MM.1S (cell line): ENCODE results near the gene TMEFF2.
"Not testable (repeated sequence)": the region's sequence is repeated elsewhere in the genome, so short reads cannot be mapped to it uniquely, and the experiment has no call there.

ENCODE experiments used
- DNase-seq: peaks from one replicate; pipeline ENCODE4 v3.0.0-alpha.2; 2015
- H2AFZ ChIP-seq: fragments of 300-600 bp; sonication (generic); 2 replicates; pipeline ENCODE4 v1.6.0; 2016; ENCODE audit warnings: antibody characterized with exemption, low read length
- H3F3A ChIP-seq: fragments of 300-600 bp; sonication (generic); 2 replicates; pipeline ENCODE4 v1.6.1; 2016; ENCODE audit warnings: mild to moderate bottlenecking, antibody characterized with exemption, low read length, moderate library complexity, mixed read lengths; ENCODE audit not compliant: insufficient read depth
- H3K27ac ChIP-seq: fragments of 300-600 bp; sonication (generic); 2 replicates; pipeline ENCODE4 v1.5.1; 2016; ENCODE audit warnings: mild to moderate bottlenecking, low read length
- H3K27me3 ChIP-seq: fragments of 300-600 bp; sonication (generic); replicated peaks from 2 replicates; pipeline ENCODE4 v1.6.0; 2016; ENCODE audit warnings: low read length; ENCODE audit not compliant: insufficient read depth
- H3K36me3 ChIP-seq: fragments of 300-600 bp; sonication (generic); replicated peaks from 2 replicates; pipeline ENCODE4 v1.6.1; 2016; ENCODE audit warnings: mild to moderate bottlenecking, low read length, mixed read lengths; ENCODE audit not compliant: insufficient read depth
- H3K4me1 ChIP-seq: fragments of 300-600 bp; sonication (generic); 2 replicates; pipeline ENCODE4 v1.6.1; 2016; ENCODE audit warnings: low read length, mixed read lengths
- H3K4me2 ChIP-seq: fragments of 300-600 bp; sonication (generic); 2 replicates; pipeline ENCODE4 v1.6.0; 2016; ENCODE audit warnings: low read depth, low read length
- H3K4me3 ChIP-seq: fragments of 300-600 bp; sonication (generic); 2 replicates; pipeline ENCODE4 v1.5.1; 2016; ENCODE audit warnings: low read length, mixed read lengths
- H3K79me2 ChIP-seq: fragments of 300-600 bp; sonication (generic); 2 replicates; pipeline ENCODE4 v1.6.1; 2016; ENCODE audit warnings: mixed run types, low read length, mixed read lengths
- H3K9ac ChIP-seq: fragments of 300-600 bp; sonication (generic); 2 replicates; pipeline ENCODE4 v1.6.1; 2016; ENCODE audit warnings: low read length, mixed read lengths
- H3K9me2 ChIP-seq: fragments of 300-600 bp; sonication (generic); replicated peaks from 2 replicates; pipeline ENCODE4 v1.6.1; 2016; ENCODE audit warnings: mild to moderate bottlenecking, low read length, mixed read lengths; ENCODE audit not compliant: insufficient read depth
- H3K9me3 ChIP-seq: fragments of 300-600 bp; sonication (generic); replicated peaks from 2 replicates; pipeline ENCODE4 v1.6.1; 2016; ENCODE audit warnings: mild to moderate bottlenecking, low read length, mixed read lengths; ENCODE audit not compliant: insufficient read depth
- H4K20me1 ChIP-seq: fragments of 300-600 bp; sonication (generic); 2 replicates; pipeline ENCODE4 v1.6.1; 2016; ENCODE audit warnings: mild to moderate bottlenecking, low read length, moderate library complexity, mixed read lengths; ENCODE audit not compliant: insufficient read depth
- EZH2 ChIP-seq: fragments of 300-600 bp; sonication (generic); optimal IDR thresholded peaks from 2 replicates; pipeline ENCODE3; 2017; ENCODE audit warnings: low read depth, mild to moderate bottlenecking, antibody characterized with exemption, low read length, mixed read lengths
- EZH2phosphoT487 ChIP-seq: fragments of 300-600 bp; sonication (generic); IDR thresholded peaks from 2 replicates; pipeline ENCODE4 v1.6.1; 2018; ENCODE audit warnings: antibody characterized with exemption, low read length
- TF ChIP-seq, protein P1 (sequence below): fragments of 300-600 bp; sonication (generic); IDR thresholded peaks from 2 replicates; pipeline ENCODE4 v1.5.1; 2016; ENCODE audit warnings: antibody characterized with exemption, low read length, mixed read lengths

TMEFF2 gene

DNA sequence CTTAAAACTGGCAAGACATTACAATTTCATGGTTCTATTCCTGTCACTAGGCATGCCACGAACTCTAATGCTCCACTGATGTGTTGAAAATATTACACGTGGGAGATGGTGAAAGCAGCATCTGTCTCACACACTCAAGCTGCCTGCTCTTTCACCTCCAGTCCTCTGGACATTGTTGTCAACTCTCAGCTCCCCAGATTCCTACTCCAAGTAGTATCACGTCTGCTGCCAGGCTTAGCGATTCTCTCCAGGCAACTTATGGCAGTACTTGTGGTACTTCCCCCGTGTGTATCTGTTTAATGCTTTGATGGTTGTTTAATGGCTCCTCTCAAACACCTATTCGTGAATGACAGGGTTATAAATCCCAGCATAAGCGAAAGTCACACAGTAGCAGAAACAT lies 103.8 kb downstream of the TMEFF2 start:
- H3K4me3 ChIP-seq = no peak overlapping the region
- no peak for DNase-seq

DNA sequence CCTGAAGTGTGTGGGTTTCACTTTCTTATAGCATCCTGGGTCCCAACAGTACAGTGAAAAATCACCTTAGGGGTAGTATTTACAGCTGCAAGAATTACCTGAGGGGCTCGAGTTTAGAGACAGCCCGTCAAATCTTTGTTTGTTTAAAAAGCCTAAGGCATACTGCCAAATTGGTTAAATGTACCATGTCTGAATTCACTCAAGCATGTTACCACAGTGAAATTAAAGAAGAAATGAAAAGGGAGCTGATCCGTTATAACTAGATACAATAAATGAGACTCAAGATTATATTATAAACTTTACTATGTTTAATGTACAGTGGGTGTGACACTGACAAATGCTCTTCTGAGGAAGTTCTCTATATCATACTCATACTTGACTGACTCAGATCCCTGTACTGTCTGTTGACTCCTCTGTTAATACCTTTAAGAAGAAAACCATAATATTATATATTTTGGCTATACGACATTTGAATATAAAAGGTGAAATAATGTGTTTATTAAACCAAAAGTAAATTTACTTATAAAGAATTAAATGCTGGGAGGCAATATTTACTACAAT lies 107.3 kb downstream of the TMEFF2 start:
- H3K36me3 ChIP-seq = no peaks in the 10 kb centered on the region
- H3K9ac ChIP-seq = no peak overlapping the region
- no peak for DNase-seq
- no peaks in the 10 kb centered on the region for H3K9me3 ChIP-seq
- no peaks in the 10 kb centered on the region for H3K79me2 ChIP-seq
- no peak for TF ChIP-seq EZH2
- H3K27me3 ChIP-seq = no peaks in the 10 kb centered on the region
- no peak overlapping the region for H3K27ac ChIP-seq
- H2AFZ ChIP-seq = no peak overlapping the region
- no peak overlapping the region for H3K4me2 ChIP-seq
- no peak overlapping the region for H3K4me3 ChIP-seq
- no peaks in the 10 kb centered on the region for H3F3A ChIP-seq
- H4K20me1 ChIP-seq = no peaks in the 10 kb centered on the region
- H3K4me1 ChIP-seq = no peaks in the 10 kb centered on the region
- H3K9me2 ChIP-seq = no peaks in the 10 kb centered on the region

More for the DNA sequence above, 103.8 kb downstream of the TMEFF2 start:
- Histone ChIP-seq H3K36me3 (no peaks in the 10 kb centered on the region), H3K9ac (no peak overlapping the region), H3K9me2 (no peaks in the 10 kb centered on the region), H3K27me3 (no peaks in the 10 kb centered on the region), H4K20me1 (no peaks in the 10 kb centered on the region), H3K27ac (no peak overlapping the region), H3K9me3 (no peaks in the 10 kb centered on the region), H3K4me1 (no peaks in the 10 kb centered on the region), H3K79me2 (no peaks in the 10 kb centered on the region), H3F3A (no peaks in the 10 kb centered on the region), H2AFZ (no peak overlapping the region), H3K4me2 (no peak overlapping the region)
- TF ChIP-seq EZH2phosphoT487 (no peak), EZH2 (no peak)
- TF ChIP-seq, protein P1, sequence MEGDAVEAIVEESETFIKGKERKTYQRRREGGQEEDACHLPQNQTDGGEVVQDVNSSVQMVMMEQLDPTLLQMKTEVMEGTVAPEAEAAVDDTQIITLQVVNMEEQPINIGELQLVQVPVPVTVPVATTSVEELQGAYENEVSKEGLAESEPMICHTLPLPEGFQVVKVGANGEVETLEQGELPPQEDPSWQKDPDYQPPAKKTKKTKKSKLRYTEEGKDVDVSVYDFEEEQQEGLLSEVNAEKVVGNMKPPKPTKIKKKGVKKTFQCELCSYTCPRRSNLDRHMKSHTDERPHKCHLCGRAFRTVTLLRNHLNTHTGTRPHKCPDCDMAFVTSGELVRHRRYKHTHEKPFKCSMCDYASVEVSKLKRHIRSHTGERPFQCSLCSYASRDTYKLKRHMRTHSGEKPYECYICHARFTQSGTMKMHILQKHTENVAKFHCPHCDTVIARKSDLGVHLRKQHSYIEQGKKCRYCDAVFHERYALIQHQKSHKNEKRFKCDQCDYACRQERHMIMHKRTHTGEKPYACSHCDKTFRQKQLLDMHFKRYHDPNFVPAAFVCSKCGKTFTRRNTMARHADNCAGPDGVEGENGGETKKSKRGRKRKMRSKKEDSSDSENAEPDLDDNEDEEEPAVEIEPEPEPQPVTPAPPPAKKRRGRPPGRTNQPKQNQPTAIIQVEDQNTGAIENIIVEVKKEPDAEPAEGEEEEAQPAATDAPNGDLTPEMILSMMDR = no peak

DNA sequence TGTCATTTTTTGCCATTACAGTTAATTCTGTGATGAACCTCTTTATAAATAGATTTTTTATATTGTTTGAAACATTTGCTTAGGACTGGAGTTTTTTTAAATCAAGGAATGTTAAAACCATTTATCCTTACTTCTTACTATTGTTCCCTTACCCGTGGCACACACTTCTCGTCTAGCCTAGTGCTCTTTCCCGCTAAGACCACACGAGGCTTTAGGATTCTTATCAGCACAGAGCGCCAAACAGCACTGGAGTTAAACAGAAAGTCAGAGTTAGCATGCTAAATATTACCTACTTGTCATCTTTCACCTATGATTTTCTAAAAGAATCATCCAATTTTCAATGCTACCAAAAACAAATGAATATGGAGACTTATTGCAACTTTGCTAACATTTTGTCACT lies 112.6 kb downstream of the TMEFF2 start:
- Histone ChIP-seq H3K9me2 (no peaks in the 10 kb centered on the region), H3K36me3 (no peaks in the 10 kb centered on the region), H3K79me2 (no peaks in the 10 kb centered on the region), H3K4me1 (no peaks in the 10 kb centered on the region), H3K4me2 (no peak overlapping the region), H2AFZ (no peak overlapping the region), H3K9ac (no peak overlapping the region), H3K27ac (no peak overlapping the region), H4K20me1 (no peaks in the 10 kb centered on the region), H3K27me3 (no peaks in the 10 kb centered on the region), H3F3A (no peaks in the 10 kb centered on the region), H3K4me3 (no peak overlapping the region), H3K9me3 (no peaks in the 10 kb centered on the region)
- TF ChIP-seq, protein P1 = no peak
- no peak for TF ChIP-seq EZH2phosphoT487
- TF ChIP-seq EZH2 = no peak
- no peak for DNase-seq

DNA sequence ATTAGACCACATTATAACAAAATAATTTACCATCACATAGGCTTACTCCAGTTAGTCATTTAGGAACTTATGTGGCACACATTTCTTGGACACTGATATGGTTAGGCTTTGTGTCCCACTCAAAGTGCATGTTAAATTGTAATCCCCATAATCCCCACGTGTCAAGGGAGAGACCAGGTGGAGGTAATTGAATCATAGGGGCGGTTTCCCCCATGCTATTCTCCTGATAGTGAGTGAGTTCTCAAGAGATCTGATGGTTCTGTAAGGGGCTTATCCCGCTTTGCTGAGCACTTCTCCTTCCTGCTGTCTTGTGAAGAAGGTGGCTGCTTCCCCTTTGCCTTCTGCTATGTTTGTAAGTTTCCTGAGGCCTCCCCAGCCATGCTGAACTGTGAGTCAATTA lies 114.6 kb downstream of the TMEFF2 start:
- H2AFZ ChIP-seq, H3K4me2 ChIP-seq, H3K9me2 ChIP-seq, DNase-seq, H3K79me2 ChIP-seq, H3K27me3 ChIP-seq, H3K4me3 ChIP-seq, H3F3A ChIP-seq, H3K36me3 ChIP-seq, H4K20me1 ChIP-seq, H3K9ac ChIP-seq, H3K9me3 ChIP-seq, H3K27ac ChIP-seq, H3K4me1 ChIP-seq: not testable (repeated sequence)
